UCSD-AML1 (cell line): ENCODE measurements around the gene CLNK.
A peak's percentile ranks its signal among the peaks of the same experiment; 100 is the strongest.

ENCODE experiments used
- DNase-seq: peaks from one replicate; lab custom pipeline; 2025; ENCODE audit not compliant: unreplicated experiment; lab: John Stamatoyannopoulos, UW

Gene CLNK

DNA sequence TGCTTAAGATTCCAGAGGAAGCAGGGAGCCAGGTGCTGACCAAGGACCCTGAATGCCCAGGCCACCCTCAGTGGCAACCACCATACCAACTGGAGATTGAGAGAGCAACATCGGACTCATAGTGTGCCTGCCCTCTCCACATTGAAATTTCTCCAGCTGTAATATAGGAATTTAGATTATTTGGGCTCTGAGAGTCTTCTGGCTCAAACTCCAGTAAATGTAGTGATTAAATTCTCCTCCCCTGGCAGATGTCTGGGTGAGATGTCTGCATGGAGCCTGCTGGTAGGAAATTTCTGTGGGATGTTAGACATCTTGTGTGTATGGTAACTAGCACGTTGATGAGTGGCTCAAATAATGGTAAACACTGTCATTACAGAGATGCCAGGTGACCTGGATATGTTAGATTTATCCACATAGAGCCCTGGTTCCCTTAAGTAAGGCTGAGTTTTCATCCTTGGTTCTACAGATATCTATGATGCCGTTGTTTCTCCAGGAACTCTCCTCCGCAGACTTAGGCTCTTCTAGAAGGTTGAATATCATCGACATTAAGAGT is 70.6 kb downstream of the CLNK start:
- no peak for DNase-seq

DNA sequence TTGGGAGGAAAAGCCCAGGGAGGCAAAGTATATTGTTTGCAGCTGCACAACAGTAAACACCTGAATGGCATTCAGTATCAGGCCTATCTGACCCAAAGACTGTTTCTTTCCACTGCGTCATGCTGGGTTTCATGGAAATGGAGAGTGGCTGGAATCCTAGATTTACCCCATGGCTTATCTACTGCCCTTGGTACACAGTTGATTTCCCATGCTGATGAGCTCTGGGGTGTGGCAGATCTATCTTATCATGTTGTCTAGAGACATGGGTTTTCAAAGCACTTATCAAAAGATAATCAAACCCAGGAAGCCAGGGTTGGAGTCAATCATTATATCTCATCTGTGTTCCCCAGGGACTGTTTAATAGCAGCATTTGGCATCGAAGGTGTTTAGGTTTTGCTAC is 72.1 kb downstream of the CLNK start:
- no peak for DNase-seq

DNA sequence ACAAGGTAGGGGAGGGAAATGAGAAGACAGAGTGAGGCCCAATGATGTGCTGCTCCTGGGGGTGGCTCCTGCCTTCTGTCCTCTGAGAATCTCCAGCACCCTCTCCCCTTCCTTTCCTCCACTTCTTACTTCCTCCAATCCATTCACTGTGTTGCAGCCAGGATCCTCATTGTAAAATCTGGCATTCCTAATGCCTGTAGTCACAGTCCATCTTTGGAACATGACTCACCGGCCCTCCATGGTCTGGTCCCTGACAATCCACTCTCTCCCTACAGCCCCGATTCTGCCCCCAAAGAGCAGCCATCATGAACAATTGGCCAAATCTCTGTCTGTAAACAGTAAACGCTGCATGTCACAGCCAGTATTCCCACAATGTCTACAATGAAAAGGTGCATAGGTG is 72.9 kb downstream of the CLNK start:
- DNase-seq: no peak

DNA sequence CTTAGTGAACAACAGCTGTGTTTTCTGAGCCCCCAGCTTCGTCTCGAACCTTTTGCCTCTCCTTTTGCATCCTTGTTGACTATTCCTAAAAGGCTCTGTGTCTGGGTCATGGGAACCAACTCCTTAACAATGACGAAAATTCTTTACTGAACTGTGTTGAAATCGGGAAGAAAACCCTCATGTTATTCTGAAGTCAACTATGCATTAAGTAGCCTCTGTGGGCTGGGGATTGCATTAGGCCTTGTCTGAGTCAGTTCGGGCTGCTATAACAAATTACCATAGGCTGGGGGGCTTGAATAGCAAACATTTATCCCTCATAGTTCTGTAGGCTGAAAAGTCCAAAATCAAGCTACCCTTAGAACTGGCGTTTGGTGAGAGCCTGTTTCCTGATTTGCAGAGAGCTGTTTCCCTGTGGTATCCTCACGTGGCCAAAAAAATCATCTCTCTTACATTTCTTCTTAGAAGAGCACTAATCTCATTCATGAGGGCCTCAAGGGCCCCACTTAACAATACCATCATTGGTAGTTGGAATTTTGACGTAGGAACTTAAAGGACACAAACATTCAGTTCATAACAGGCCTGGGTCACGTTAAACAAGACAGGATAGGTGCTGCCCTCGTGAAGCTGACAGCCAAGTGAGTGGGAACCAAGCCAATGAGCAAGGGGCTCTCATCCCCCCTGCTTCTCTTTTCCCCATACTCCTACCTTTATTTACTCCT is 75.9 kb downstream of the CLNK start:
- DNase-seq: no peak

DNA sequence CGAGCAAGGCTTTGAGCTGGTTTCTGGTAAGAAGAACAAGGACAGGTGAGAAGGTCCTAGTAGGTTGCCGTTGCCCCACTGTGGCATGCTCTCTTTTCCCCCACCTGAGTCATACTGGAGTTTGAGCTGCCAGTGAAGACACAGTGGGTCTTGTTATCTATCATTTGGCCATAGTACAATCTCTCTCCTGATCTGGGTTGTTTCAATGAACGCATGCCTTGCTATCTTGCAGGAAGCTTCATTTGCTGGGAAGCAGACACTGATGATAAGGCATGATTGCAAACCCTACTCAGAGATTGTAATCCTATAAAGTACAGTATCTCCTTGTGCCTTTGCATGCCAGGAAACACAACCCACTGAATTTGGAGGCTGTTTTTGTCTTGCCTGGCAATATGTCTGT is 77.4 kb downstream of the CLNK start:
- DNase-seq: no peak

DNA sequence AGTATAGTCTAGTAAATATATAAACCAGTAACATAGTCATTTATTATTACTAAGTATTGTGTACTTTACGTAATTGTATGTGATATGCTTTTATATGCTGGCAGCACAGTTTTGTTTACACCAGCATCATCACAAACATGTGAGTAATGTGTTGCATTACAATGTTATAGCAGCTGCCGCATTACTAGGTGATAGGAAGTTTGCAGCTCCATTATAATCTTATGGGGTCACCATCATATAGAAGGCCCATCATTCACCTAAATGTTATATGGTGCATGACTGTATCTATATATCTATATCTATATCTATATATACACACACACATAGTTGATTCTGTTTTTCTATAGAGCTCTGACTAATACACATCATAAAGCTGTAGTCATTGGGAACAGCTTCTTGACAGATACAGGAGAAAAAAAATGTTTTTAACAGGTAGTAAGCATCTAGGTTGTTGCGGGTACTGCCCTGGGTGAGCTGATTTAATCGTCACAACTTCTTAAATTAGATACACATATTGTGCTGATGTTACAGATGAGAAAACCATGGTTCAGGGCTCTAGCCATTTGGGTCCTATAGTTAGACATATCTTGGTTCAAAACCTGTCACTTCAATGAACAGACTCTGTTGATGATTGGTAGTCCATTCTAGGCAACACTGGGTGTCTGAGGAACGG is 77.9 kb downstream of the CLNK start:
- no peak for DNase-seq

DNA sequence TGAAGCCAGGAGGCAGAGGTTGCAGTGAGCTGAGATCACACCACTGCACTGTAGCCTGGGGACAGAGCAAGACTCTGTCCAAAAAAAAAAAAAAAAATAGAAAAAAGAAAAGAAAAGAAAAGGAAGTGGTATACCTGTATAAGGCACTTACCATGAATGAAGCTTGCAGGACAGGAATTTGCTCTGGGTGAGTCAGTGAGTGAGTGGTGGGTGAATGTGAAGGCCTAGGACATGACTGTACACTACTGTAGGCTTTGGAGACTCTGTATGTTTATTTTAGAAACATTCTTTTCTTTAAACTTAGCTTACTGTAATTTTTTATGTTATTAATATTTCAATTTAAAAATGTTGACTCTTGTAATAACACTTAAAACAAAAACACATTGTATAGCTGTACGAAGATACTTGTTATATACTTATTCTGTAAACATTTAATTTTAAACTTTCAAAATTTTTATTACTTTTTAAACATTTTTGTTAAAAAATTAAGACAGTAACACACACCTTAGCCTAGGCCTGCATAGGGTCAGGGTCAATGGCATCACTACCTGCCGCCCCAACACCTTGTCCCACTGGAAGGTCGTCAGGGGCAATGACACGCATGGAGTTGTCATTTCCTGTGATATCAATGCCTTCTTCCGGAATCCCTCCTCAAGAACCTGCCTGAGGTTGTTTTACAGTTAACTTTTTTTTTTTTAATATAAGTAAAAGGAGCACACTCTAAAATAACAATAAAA is 78.7 kb downstream of the CLNK start:
- no peak for DNase-seq

DNA sequence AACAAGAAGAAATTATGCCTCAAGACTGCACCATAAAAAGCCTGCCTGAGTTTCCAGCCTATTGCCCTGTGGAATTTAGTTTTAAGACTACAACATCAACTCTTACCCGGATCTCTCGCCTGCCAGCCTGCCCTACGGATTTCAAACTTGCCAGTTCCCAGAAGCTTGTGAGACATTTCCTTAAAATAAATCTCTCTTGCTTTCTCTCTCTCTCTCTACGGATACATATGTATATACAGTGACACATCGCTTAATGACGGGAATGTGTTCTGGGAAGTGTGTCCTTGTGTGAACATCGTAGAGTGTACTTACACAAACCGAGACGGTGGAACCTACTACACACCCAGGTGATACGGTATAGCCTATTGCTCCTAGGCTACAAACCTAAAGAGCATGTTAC is 79.5 kb downstream of the CLNK start:
- no peak for DNase-seq

DNA sequence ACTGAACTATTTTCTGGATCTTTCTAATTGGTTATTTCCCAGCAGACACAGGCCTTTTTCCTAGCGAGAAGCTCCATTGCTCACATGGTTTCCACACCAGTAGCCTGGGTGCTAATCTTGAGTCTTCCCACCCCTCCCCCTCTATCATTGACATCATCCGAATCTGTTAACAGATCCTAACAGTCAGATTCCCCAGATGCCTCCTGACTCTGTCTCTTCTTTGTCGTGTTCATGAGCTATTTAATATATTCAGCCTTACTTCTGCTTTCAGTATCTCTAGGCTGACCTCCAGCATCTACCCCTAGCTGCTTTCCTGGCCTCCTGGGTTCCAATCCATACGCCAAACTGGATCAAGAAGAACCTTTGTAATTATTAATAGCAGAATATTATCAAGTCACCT is 85.0 kb downstream of the CLNK start:
- no peak for DNase-seq

DNA sequence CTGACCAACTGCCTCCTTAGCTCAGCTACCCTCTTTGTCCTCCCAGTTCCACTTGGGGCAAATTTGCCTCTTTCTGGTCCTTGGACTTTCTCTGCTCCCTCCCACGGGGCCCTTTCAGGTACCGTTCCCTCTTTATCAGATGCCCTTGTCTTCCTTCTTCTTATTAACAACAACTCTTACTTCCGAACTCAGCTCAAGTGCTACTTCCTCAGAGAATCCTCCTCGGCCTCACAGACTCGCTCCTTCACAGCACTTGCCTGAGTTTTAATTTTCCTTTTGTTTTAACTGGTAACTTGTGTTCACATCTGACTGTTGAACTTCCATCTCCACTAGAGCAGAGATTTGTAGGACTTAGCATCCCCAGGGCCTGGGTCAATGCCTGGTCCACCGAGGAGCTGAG is 85.7 kb downstream of the CLNK start:
- no peak for DNase-seq

DNA sequence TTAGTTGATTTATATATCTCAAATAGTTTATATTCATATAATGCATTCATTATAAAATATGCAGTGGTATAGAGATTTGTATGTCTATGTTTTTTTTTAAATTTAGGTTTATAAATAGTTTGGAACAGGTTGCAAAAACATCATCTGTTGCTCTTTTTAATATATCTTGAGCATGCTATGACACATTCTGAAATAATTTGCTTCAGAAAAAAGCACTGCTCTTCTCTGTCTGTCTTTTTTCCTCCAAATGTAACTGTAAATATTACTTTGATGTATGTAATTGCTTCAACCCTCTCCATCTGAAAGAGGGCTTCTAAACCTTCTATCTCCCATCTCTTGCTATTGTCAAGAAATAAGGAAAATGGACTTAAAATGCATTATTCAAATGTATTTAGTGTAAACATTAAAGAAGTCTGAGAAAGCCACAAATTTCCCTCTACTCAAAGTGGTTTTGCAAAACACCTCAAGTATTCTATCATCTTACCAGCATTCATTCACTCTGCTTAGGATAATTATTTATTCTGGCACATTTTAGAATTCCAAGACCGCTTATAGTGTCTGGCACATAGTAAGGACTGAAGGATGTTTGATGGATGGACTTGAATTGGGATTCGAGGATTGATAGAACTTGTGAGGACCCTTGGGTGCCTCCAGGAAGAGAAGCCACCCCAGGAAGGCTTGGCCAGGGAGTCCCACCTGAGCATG is 87.8 kb downstream of the CLNK start:
- no peak for DNase-seq

DNA sequence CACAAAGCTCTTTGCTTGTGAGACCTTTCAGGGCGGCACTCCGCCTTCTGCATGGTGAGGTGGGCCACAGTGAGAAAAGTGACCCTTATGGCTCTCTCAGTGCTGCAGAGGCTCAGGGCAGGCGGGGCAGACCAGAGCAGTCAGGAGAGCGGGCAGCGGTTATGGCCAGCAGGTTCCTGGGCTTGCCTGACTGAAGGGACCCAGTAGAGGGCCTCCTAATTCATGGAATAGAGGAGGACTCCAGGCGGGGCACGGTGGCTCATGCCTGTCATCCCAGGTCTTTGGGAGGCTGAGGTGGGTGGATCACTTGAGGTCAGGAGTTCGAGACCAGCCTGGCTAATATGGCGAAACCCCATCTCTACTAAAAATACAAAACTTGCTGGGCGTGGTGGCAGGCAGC is 91.4 kb downstream of the CLNK start:
- DNase-seq: no peak

DNA sequence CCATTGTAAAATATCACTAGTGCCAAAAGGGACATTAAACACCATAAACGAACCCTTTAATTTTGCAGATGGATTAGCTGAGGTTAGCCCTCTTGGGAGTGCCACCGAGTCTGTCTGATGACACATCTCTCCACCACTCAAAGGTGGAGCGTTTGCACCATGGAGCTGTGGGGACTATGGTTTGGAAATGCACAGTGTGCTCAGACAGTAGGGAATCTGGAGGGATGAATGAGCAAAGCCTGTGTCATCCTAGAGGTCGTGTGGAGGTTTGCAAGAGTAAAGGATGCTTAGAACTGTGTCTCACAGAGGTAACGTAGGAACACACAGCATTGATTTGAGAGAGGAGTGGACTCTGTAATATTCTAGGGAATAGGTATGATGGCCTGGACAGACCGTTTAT is 93.7 kb downstream of the CLNK start:
- DNase-seq: no peak

DNA sequence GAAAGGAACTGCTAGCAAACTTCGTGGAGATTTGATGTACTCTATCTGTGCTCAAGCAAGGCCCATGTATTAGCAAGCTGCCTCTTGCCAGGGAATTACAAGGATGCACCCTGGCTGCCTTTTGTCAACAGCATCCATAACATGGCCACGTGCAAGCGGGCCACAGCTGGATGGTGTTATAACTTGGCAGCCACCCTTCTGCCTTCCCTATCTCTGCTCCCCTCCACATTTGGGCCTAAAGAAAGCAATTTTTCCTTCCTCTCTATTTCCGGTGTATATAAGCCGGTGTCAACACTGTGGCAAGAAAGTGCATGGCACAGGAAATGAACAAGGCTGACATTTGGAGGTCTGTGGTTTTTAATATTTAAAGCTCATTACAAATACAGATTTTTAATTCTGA is 94.8 kb downstream of the CLNK start:
- DNase-seq: peak; percentile 60

DNA sequence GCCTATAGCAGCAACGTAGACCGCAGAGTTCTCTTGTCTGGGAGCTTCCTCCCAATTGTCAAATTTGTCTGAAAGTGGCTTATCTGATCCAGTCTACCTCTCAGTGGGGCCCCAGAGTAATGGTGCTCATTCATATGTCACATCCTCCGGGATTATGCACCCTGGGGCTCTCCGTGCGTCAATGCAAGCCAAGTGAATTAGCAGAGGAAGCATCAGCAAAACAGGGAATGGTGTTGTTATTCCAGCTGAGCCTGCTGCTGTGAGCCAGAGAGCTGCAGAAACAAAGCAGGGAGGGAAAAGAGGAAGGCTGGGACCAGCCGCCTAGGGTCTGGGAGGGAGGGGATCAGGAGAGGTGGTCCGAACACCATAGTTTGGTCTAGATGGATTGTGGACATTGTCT is 95.2 kb downstream of the CLNK start:
- no peak for DNase-seq

DNA sequence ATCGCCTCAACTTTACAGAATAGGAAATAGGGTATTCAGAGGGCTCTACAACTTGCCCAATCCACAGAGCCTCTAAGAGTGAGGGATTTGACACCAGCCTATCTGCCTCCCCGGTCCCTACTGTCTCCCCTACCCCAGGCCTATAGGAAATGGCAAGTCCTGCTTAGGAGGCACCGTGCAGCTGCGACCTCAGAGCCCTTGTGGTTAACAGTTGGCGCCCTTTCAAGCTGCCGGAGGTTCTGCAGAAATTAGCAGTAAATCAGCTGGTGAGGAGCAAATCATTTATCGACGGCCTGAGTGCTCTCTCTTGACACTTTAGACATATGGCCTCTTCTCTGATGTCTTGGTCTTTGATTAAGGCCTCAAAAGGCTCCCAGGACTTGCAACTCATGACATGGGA is 96.9 kb downstream of the CLNK start:
- DNase-seq: peak; percentile 66

DNA sequence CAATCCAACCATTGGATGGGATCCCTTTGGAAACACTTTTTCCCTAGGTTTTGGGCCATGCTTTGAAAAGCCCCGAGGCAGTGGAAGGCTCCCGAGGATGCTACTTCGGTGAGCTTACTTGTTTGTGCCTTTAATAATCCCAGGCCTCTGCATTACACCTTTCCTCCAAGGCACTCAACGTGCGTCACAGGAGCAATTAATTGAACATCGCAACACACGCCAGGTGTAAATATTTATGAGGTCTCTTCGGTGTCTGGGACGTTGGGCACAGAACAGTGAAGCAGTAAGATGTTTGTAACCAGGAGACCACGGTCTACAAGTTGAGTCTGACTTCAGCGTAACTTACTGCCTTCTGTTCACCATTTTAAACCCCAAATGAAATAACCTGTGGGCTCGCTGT is 97.3 kb downstream of the CLNK start:
- no peak for DNase-seq

DNA sequence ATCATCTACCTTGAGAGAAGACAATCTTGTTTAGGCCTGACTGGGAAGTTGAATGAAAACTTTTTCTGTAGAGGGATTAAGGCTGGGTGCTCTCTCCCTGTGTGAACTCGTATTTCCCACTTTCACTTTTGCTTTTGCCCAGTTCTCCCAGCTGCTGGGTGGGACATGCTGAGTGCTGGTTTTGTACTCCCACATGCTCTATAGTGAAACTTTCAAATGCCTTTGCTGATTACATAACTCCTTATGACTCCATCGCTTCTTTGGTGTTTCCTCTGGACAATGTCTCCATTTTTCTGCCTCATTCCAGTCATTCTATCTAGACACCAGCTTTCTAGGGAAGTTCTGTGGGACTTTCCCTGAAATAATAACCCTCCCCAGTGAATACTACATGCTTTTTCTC is 100.5 kb downstream of the CLNK start:
- no peak for DNase-seq

DNA sequence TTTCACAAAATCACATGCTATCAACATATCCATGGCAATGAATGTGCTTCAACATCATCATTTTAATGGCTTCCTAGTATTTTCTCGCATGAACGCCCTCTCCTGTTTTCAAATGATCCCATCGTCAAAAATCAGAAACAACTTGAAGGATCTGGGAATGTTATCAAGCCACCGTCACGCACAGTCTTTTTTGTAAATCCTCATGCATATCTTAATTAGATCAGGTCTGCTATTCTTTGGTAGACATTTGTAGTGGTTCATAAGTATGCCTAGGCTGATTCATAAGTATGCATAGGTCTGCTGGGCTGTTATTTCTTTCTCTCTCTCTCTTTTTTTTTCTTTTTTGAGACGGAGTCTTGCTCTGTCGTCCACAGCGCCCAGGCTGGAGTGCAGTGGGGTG is 101.6 kb downstream of the CLNK start:
- DNase-seq: no peak

DNA sequence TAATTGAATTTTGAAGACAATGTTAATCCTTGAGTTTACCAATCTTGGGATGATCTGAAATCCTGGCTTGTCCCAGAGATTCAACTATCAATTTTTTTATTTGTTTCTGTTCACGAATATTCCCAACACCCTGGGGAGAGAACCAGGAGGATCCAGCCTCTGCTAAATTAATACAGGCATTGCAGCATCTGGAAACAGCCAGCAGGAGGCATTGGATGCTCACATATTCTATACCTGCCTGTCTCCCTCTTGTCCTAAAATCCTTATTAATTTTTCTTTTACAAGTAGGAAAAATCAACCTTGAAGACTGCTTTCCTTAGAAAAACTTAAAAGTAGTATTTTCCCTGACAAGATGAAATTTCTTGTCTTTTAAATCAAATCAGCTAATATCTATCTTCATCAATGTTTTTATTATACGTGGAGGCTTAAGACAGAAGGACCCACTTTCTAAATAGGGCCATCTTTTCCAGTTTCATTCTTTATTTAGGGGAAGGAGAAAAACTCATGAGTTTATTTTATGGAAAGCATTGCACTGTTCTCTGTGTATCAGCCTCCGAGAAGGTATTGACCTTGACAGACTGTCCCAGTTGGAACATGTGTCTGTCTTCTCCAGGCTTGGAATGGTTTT is 102.4 kb downstream of the CLNK start:
- no peak for DNase-seq

DNA sequence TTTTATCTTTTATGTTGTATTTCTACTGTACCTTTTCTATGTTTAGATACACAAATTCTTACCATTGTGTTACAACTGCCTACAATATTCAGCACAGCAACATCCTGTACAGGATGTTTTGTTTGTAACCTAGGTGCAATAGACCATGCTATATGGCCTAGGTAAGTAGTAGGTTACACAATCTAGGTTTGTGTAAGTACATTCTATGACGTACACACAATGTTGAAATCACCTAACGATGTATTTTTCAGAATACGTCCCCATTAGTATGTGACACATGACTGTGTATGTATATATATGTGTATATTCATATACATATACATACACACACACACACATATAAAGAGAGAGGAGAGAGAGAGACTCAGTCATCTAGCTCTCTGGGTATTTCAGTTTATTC is 103.5 kb downstream of the CLNK start:
- no peak for DNase-seq
